HG03558 (cell line): ENCODE data around the gene GH1.
A peak's percentile ranks its signal among the peaks of the same experiment; 100 is the strongest.

Experiments used
- ATAC-seq: cut with Tn5 transposase; IDR thresholded peaks from one replicate; pipeline ENCODE4 v1.9.1; 2021; ENCODE audit warnings: moderate number of reproducible peaks; ENCODE audit not compliant: unreplicated experiment; ENCODE audit errors: extremely low read depth

GH1 gene

GRCh38 chr17:63945784-63946439 is 27.3 kb upstream of the GH1 start:
- no peak for ATAC-seq

DNA sequence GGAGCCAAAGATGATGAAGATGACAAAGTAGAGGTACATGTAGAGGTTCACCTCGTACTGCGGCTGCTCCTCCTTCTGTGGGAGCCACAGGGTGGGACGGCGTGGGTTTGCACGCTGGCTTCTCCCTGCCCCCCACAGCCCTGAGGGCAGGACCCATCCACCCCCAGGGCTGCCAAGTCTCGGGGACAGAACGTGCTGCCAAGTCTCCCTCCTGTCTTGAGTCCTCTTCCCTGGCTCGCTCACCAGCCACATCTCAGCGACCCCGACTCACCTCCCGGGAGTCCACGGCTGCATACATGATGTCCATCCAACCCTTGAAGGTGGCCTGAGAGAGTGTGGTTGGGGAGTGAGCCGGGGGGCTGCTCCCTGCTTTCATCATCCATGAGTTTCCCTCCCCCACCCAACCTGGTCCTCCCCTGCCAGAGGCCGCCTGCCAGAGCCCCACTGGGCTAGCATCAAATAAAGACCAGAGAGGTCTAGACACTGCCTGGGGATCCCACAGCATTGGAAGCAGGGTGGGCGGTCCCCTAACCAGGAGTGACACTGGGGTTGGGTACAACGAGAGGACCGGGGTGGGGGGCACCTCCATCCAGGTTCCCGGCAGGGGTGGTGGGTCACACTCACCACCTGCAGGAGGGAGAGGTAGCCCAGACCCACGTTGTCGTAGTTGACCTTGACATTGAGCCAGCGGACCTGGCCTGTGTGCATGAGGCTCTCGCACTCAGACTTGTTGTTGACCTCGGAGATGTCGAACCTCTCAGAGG is 26.3 kb upstream of the GH1 start:
- no peak for ATAC-seq

DNA sequence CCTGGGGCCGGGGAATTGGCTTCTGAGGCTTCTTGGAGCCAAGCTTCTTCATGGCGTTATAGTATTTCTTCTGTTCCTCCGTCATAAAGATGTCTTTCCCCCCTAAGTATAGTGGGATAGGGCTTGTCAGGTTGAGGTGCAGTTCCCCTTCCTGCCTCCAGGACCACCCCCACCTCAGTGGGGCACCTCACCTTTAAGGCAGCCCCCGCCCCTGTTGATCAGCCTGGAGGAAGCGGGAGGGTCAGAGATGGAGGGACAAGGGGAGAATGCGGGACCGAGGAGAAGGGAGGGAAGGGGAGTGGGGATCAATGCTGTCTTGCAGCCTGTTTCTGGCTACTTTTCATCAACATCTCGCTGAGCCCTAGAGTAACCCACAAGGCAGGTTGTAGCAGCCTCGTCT is 25.1 kb upstream of the GH1 start:
- ATAC-seq, result no peak

- no peak for ATAC-seq
Measured at GRCh38 chr17:63942309-63942985, 23.8 kb upstream of the GH1 start.

DNA sequence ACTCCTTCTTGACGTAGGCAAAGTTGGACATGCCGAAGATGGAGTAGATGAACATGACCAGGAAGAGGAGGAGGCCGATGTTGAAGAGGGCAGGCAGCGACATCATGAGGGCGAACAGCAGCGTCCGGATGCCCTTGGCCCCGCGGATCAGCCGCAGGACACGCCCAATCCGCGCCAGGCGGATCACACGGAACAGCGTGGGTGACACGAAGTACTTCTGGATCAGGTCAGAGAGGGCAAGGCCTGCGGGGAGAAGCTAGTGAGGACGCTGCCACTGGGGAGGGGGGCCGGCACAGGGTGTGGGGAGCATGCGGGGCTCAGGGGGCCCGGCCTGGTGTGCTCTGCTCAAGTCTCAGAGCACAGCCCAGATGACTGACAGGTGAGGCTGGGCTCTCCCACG is 23.1 kb upstream of the GH1 start:
- ATAC-seq, result no peak

DNA sequence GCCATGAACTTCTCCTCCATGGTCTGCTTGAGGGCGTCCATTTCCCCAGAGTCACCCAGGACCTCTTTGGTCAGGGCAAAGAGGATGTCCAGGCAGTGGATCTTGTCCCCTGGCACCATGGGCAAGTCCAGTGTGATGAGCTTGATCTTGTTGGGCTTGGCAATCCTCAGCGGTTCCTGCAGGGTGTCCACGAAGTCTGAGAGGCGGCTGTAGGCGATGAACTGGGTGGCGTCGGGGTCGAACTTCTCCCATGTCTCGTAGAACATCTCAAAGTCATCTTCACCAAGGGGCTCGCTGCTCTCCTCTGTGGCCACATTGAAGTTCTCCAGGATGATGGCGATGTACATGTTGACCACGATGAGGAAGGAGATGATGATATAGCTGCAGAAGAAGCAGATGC is 22.5 kb upstream of the GH1 start:
- no peak for ATAC-seq

DNA sequence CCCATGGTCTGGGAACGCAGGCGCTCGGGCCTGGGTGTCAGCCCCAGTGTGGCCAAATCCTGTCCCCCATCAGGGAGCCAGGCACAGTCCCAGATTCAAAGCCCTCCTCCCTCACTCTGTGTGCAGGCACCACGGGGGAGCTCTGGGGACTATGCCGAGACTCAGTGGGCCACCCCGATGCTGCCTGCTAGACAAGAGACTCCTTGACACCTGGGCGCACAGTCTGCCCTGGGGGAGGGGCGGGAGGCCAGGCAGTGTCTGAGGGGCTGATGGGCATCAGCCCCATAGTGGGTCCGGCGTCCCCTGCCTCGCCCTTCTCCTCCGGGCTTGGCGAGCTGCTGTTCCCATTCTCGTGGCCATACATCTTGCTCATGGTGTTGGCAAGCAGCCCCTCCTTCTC is 21.9 kb upstream of the GH1 start:
- ATAC-seq, result no peak

- ATAC-seq, result no peak
Measured at GRCh38 chr17:63939884-63940283, 21.2 kb upstream of the GH1 start.

- no peak for ATAC-seq
Measured at GRCh38 chr17:63939401-63939800, 20.8 kb upstream of the GH1 start.

DNA sequence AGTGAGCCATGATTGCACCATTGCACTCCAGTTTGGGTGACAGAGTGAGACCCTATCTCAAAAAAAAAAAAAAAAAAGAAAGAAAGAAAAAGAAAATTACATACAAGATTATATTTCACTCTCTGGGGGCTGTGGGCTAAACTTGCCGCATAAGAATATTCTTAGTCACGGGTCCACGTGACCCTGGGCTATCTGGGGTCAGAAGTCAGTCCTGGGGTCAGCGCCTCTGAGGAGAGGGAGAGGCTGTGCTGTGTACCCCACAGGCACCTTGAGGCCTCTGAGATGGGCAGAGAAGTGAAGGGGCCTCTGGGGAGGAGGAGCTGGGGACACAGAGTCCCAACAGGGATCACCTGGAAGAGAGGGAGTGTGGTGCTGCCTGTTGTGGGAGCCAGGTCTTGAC is 19.3 kb upstream of the GH1 start:
- no peak for ATAC-seq

DNA sequence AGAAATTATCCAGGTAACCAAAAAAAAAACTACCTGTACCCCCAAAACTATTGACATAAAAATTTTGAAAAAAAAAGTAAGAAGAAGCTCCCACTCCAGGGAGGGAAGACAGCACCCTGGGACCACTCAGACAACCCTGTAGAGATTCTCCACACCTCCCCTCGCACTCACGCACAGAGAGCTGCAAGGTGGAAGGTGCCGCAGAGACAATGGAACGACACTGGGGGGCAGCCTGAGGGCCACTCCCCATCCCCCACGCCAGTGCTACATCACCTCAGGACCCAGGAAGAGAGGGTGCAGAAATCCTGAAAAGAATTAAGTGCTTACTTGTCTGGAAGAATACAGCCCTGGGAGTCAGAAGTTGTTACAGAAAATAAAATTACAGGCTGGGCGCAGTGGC is 18.7 kb upstream of the GH1 start:
- ATAC-seq, result no peak

- ATAC-seq, result no peak
Measured at GRCh38 chr17:63934183-63935112, 15.8 kb upstream of the GH1 start.

DNA sequence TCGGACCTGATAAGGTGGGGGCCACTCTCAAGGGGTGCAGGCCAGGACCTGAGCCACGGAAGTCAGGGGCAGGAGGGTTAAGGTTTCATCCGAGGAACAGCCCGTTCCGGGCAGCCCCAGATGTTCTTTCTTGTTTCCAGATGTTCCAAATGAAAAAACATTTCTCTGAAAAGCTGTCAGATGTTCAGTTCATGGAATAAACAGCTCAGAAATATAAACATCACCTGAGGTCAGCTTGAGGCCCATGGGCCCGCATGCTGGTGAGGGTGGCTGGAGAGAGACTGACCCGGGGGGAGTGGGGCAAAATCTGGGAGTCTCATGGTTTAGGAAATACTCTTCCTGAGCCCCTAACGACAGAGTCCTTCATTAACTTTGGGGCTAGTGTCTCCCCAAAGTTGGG is 15.0 kb upstream of the GH1 start:
- ATAC-seq, result no peak

- no peak for ATAC-seq
Measured at GRCh38 chr17:63932721-63933120, 14.1 kb upstream of the GH1 start.

- peak; percentile 49 for ATAC-seq
Measured at GRCh38 chr17:63931981-63932561, 13.4 kb upstream of the GH1 start, which contains the start of gene CD79B. Gene CD79B, minus strand, starts transcription at chr17:63932331. Its CDS starts 70 bp downstream, at chr17:63932261.

DNA sequence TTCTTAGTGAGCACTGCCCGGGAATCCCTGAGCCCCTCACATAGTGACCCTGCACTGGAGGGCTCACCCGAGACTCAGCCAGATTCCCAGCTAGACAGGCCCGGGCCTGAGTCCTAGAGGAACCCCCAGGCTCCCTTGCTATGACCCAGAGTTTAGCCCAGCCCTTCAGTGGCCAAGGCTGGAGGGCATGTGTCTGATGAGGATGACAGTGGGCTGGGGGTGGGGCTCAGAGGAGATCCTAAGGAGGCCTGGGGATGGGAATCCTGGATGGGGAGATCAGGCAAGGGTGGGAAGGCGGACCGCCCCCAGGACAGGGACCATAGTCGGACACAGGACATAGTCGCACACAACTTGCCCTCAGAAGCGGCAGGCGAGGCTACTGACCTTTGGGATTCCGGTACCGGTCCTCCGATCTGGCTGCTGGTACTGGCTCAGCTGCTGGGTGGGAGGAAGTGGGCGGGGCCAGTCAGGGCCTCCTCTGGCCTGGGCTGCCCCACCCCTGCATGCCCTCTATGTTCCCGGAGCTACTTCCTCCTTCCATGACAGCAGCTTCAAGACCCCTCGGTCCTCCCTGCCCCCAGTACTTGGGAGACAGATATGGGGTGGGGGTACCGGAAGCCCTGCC is 12.4 kb upstream of the GH1 start:
- no peak for ATAC-seq

DNA sequence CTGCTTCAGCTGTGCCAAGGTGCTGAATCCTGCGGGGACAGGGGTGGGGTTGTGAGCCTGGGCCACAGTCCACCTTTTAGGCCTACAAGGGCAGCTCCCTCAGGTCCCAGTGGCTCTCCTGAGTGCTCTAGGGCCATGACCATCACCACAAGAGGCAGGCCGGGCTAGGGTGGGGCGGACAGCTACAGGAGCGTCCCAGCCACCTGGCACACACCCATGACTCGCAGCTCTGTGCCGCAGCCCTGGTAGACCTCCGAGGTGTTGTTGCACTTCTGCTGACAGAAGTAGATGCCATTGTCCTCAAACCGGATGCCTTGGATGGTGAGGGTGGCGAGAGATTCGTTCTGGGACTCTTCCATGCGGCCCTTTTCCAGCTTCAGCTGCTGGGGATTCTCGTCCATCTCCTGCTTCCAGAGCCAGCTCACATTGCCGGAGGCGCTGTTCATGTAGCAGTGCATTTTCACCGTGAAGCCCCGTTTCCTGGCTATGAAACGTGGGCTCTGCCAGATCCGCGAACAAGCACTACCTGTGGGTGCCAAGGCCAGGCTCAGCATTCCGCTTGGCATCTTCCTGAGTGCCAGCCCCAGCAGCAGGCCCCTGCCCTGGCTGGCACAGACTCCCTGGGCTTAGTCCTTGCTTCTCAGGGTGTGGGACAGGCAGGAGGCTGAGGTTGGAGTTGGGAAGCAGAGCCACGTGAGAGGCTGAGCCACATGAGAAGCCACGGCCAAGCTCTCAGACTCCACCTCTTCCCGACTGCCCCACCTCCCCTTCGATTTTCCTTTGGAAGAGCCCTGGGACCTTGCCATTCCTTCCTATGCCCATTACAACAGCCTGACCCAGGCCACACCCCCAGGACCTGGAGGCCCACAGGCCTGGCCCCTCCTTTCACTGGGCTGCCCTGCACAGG is 11.5 kb upstream of the GH1 start:
- ATAC-seq, result no peak

DNA sequence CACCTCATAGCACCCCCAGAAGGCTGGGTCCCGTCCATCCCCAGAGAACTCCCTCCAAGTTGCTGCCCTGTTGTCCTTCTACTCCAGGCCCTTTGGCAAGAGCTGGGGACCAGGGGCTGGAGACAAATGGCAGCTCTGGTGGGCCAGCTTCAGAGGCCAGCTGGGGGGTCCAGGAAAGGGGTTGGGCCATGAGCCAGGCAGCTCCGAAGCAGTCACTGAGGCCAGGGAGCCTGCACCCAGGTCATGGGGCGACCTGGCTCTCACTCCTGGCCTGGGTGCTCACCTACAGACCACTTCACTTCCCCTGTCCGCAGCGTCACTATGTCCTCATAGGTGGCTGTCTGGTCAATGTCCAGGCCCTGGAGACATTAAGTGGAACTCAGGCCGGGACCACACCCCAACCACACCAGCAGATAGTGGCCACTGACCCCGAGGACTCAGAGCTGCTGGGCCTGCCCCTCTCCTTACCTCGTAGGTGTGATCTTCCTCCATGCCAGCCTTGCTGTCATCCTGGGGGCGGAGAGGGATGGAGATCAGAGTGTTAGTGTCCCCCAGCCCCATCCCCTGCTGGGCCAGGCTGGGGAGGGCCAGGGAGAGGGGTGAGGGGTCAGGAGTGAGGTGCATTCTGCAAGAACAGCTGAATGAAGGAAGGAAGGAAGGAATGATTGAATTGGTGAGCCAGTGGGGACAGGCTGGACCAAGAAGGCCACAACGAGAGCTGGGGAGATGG is 10.5 kb upstream of the GH1 start:
- ATAC-seq, result no peak
